GM18907 (cell line): Measurements from ENCODE around the gene GTF2A1L.
"Not testable (repeated sequence)": the region's sequence is repeated elsewhere in the genome, so short reads cannot be mapped to it uniquely, and the experiment has no call there.

ENCODE experiments used
- ATAC-seq: cut with Tn5 transposase; IDR thresholded peaks from one replicate; pipeline ENCODE4 v1.9.1; 2021; ENCODE audit warnings: mild to moderate bottlenecking, moderate library complexity; ENCODE audit not compliant: unreplicated experiment

Gene GTF2A1L

GRCh38 chr2:48617618-48618017 is at the start of gene GTF2A1L:
TSS of gene GTF2A1L (plus strand) at chr2:48617856. CDS start at chr2:48617875, 19 bp downstream.
- ATAC-seq: no peak

- no peak for ATAC-seq
These were observed 49.1 kb upstream of the GTF2A1L start for GRCh38 chr2:48568547-48568946.

- ATAC-seq: no peak
These were observed 48.2 kb upstream of the GTF2A1L start for GRCh38 chr2:48569433-48569832.

DNA sequence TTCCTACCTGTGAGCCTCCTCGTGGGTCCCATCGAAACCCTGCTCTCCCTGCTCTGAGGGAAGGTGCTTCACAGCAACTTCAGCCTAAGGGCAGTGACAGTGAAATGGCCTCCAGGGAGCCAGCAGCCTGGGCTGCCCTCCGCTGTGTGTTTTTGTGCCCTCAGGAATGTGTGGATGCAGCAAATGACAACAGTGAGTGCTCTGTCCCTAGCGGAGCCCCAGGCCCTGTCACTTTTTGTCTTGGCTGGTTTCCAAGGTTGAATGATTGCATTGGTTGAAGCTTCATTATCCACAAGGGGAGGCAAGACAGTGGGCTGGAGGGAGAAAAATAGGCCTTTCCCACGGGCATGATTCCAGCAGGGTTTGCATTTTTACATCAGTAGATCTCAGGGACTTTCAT is 44.8 kb upstream of the GTF2A1L start:
- ATAC-seq: no peak

DNA sequence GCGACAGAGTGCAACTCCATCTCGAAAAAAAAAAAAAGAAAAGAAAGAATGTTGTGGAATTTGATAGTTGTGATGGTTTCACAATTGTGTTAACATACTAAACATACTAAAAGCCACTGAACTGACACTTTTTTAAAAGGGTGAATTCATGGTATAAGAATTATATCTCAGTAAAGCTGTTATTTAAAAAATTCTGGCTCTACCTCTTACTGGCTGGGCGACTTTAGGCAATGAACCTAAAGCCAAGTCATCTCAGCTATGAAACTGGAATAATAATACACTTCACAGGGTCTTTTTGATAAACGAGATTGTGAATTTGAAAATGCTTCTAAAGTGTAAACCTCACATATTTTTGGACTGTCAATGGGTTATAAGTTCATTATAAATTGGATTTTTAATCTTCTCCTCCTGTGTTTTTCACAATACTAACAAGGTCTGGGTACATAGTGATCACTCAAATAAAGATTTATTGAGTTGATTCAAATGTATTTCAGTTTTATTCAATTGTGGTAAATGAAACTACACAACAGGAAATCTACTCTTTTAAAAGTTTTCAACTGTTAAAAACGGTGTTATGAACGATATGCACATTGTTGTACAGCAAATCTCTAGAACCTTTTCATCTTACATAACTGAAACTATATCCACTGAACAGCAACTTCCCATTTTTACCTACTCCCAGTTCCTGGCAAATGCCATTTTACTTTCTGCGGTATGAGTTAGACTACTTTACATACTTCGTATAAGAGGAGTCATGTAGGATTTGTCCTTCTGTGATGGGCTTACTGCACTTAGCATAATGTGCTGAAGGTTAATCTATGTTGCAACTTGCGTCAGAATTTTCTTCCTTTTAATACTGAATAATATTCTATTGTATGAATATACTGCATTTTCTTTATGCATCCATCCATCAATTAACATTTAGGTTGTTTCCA is 43.0 kb upstream of the GTF2A1L start:
- no peak for ATAC-seq

- ATAC-seq: no peak
These were observed 39.3 kb upstream of the GTF2A1L start for GRCh38 chr2:48578313-48578712.

DNA sequence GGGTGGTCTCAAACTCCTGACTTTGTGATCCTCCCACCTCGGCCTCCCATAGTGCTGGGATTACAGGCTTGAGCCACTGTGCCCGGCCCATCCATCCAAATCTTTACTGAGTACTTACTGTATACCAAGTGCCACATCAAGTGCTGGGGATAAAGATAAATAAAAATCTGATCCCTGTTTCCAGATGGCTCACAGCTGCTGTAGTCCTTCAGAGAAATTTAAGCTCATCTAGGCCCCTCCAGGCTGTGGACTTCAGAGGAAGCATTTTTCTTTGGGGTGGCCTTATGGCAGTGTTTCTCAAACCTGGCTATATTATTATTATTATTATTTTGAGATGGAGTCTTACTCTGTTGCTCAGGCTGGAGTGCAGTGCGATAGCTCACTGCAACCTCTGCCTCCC is 33.7 kb upstream of the GTF2A1L start:
- ATAC-seq: no peak

DNA sequence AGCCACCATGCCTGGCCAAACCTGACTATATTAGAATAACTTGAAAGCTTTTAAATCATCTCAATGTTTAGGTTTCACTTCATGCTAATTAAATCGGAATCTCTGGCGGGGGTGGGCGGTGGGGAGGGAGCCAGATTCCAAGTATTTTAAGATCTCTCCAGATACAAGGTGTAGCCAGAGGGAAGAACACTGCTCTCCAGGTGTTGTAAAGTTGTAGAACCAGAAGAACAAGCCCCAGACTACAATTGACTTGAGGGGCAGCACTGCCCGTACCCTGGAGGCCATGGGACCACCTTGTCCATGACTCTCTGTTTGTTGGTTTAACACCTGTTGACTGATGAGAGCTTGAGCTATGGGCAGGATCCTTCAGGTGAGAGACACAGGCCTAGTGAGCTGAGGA is 33.1 kb upstream of the GTF2A1L start:
- ATAC-seq: no peak

GRCh38 chr2:48586433-48586832 is 31.2 kb upstream of the GTF2A1L start:
- ATAC-seq: no peak

- no peak for ATAC-seq
These were observed 30.1 kb upstream of the GTF2A1L start for GRCh38 chr2:48587560-48587959.

GRCh38 chr2:48587961-48588360 is 29.7 kb upstream of the GTF2A1L start:
- no peak for ATAC-seq

GRCh38 chr2:48588745-48589144 is 28.9 kb upstream of the GTF2A1L start:
- no peak for ATAC-seq

DNA sequence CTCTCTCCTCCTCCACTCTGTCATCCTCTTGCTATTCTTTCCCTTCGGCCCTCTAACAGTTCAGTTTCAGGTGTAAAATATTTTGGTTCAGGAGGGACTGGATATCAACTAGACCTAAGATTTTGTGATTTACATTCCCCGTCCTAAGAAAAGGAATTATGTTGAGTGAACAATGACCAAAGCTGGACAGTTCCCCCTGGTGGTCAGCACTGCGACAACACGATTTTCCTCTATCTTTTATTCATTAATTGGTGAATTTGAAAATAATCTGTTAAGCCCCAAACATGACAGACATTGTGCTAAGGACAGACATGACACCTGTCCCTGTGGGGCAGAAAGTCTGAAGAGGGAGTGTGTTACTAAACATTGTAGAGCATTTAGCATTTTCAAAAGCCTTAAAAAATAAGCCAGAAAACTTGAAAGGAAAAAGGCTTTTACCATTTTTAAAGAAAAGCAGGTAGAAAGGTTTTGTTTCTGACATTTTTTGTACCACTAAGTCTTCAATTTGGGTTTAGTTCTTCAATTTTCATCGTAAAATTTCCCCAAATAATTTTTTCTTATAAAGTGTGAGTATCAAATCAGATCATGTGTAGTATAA is 28.4 kb upstream of the GTF2A1L start:
- ATAC-seq: no peak

GRCh38 chr2:48590017-48590416 is 27.6 kb upstream of the GTF2A1L start:
- ATAC-seq: no peak

DNA sequence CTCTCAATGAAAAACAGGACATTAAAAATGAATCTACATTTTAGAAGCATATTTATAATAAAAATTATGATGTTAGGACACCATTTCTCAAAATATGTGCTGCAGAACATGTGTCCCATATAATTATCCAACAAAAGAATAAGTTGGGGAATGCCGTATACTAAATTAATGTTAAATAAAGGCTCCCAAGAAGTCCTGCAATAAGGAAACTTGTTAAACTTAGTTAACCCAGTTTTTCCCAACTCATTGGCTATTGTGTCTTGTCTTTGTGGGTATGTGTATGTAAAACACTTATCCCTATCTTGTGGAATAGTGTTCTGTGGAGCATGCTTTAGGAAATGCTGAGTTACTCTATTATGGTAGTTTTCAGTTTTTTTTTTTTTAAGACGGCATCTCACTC is 25.6 kb upstream of the GTF2A1L start:
- ATAC-seq: no peak

DNA sequence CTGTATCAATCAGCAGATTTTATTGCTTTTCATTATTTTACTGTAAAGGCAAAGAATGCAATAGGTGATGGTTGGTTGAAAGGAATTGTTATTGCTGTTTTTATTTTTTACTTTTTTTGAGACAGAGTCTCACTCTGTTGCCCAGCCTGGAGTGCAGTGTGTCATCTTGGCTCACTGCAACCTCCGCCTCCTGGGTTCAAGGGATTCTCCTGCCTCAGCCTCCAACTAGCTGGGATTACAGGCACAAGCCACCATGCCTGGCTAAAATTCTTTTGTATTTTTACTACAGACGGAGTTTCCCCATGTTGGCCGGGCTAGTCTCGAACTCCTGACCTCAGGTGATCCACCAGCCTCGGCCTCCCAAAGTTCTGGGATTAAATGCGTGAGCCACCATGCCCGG is 20.9 kb upstream of the GTF2A1L start:
- not testable (repeated sequence) for ATAC-seq

DNA sequence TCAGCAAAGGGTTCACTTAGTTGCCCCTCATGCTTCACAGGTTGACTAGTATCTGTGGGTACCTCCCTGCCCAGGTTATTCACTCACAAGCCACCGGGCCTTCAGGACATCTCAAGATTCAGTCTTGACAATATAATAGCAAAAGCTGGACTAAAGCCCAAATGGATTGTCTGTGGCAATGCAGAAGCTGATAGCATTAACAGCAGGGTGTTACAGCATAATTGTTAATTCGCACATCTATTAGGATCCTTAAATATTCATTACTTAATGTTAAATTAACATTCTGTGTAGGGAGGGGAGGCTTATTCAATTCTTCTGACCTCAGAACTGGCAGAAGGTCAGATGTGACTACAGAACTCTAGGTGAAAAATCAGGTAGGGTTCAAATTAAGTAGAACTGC is 20.2 kb upstream of the GTF2A1L start:
- ATAC-seq: no peak

DNA sequence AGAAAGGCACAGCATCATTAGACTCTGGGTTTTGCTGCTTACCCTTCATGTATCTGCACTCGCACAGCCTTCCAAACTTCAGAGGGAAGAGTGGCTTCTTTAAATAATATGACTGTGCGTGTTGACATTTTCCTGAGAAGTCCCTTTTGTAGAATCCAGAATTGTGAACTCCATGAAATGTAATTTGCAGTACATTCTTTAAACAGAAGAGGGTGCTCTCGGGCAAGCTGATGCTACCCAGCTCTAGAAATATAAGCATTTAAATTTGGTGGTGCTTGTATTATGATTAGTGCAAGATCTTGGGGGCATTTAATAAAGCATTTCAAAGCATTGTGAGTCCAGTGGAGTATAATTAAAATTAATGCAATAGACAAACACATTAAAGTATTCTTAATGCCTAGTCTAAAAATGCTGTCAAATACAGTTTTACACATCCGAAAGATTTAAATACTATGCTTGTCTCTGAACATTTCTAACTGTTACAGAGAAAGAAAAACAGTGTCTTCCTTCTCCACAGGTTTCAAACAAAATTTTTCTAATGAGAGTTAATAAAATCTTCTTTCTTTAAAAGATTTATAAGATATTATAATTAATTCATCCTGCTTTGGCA is 17.3 kb upstream of the GTF2A1L start:
- ATAC-seq: no peak

DNA sequence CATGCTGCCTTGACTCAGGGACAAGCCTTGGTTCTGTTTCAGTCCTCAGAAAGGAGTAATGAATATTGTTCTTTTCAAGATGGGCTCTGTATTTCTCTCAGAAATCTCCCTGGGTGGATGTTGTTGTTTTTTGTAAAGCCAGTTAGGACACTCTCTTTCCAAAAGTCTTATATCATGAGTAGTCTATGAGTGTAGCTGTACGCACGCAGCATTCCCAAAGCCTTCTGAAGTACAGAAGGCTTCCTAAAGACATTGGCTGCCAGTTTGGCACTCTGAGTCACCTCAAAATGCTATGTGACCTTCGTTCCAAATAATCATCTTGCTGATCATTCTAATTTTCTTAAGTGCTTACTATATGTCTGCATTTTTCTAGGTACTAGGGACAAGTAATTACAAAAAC is 16.7 kb upstream of the GTF2A1L start:
- ATAC-seq: no peak

DNA sequence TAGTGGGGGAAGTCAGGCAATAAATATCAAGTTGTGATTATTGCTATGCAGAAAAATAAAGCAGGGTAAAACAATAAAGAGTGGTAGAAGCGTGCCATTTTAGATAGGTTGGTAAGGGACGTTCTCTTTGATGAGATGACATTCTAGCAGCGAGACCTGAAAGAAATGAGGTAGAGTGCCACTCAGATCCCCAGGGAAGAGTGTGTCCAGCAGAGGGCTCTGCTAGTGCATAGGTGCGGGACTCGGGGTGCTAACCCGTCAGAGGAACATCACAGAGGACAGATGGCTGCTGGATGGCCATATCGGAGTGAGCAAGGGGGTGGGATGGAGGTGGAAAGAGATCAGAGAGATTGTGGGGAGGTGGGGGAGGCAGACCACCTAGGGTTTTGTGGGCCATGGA is 16.3 kb upstream of the GTF2A1L start:
- peak; percentile 60 for ATAC-seq

GRCh38 chr2:48605482-48606175 is 12.0 kb upstream of the GTF2A1L start:
- no peak for ATAC-seq
